HG02884 (cell line): ENCODE results near the gene ZRANB3.
"Not testable (repeated sequence)": the region's sequence is repeated elsewhere in the genome, so short reads cannot be mapped to it uniquely, and the experiment has no call there.

ENCODE experiments used
- ATAC-seq: cut with Tn5 transposase; IDR thresholded peaks from one replicate; pipeline ENCODE4 v1.9.1; 2021; ENCODE audit warnings: mild to moderate bottlenecking, moderate library complexity; ENCODE audit not compliant: unreplicated experiment

Gene ZRANB3

GRCh38 chr2:135144343-135144742 is 386.7 kb downstream of the ZRANB3 start:
- ATAC-seq = no peak

GRCh38 chr2:135142323-135142722 is 388.7 kb downstream of the ZRANB3 start:
- no peak for ATAC-seq

- ATAC-seq = no peak
Measured at GRCh38 chr2:135140606-135141005, 390.4 kb downstream of the ZRANB3 start.

- no peak for ATAC-seq
Measured at GRCh38 chr2:135132314-135132713, 398.7 kb downstream of the ZRANB3 start.

GRCh38 chr2:135130751-135131150 is 400.3 kb downstream of the ZRANB3 start:
- ATAC-seq = no peak

GRCh38 chr2:135125940-135126339 is 405.1 kb downstream of the ZRANB3 start:
- no peak for ATAC-seq

- ATAC-seq = no peak
Measured at GRCh38 chr2:135124924-135125886, 405.8 kb downstream of the ZRANB3 start.

- ATAC-seq = not testable (repeated sequence)
Measured at GRCh38 chr2:135121658-135122039, 409.4 kb downstream of the ZRANB3 start.

- no peak for ATAC-seq
Measured at GRCh38 chr2:135121016-135121657, 409.9 kb downstream of the ZRANB3 start.

GRCh38 chr2:135119582-135119981 is 411.4 kb downstream of the ZRANB3 start:
- ATAC-seq = no peak

- no peak for ATAC-seq
Measured at GRCh38 chr2:135113322-135113721, 417.7 kb downstream of the ZRANB3 start.

- not testable (repeated sequence) for ATAC-seq
Measured at GRCh38 chr2:135105513-135106316, 425.3 kb downstream of the ZRANB3 start.

- no peak for ATAC-seq
Measured at GRCh38 chr2:135103843-135104242, 427.2 kb downstream of the ZRANB3 start.

- no peak for ATAC-seq
Measured at GRCh38 chr2:135099802-135100483, 431.1 kb downstream of the ZRANB3 start.

- ATAC-seq = no peak
Measured at GRCh38 chr2:135097532-135098231, 433.3 kb downstream of the ZRANB3 start.

GRCh38 chr2:135096665-135097446 is 434.2 kb downstream of the ZRANB3 start:
- no peak for ATAC-seq

- ATAC-seq = no peak
Measured at GRCh38 chr2:135095591-135095990, 435.4 kb downstream of the ZRANB3 start.

- ATAC-seq = no peak
Measured at GRCh38 chr2:135094508-135094907, 436.5 kb downstream of the ZRANB3 start.

GRCh38 chr2:135093670-135094330 is 437.2 kb downstream of the ZRANB3 start:
- ATAC-seq = no peak
